ENCODE results near the gene LCE1C. TPM values are rescaled to one million over a fixed set of nuclear protein-coding genes. Genes with fewer than 3 reads are reported as not detected.

LCE1C gene
- total and polyA plus RNA-seq, 2 of the 8 experiments (the other 6 are each of a cell fraction or from before 2014, with no cell fraction given): not detected

DNA sequence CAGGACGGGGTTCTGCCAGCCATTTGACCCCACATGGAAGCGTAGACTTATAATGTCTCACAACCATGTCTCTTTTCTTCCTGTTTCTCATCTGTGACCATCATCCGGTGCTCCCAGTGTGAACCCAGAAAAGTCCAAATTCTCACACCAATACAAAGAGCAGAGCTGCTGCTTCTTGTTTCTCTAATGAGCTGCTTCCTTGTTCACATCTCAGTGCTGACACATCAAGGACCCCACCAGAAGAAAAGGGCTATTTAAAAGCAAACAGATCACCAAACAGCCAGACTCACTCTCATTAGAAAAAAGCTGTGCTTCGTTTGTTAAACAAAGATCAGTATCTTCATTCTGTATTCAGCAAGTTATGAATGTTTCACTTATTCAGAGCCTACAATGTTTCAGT is 10.8 kb downstream of the LCE1C start:
- Histone ChIP-seq H4K20me1 (replicated peaks in 1 of 2; ENCODE audit: control insufficient read depth in 1 of 2, insufficient read depth in 2 of 2, low read length in 2 of 2) (no peaks in the 10 kb centered on the region), H2AFZ (ENCODE audit: low read length) (no peak overlapping the region), H2BK5ac (ENCODE audit: low read depth, low read length) (no peak overlapping the region), H2AK5ac (ENCODE audit: low read depth, low read length) (no peak overlapping the region), H3K18ac (ENCODE audit: extremely low read depth, low read length) (no peak overlapping the region), H3K36me3 (ENCODE audit: control insufficient read depth in 2 of 4, insufficient read depth in 4 of 4, low read length in 3 of 4) (no peaks in the 10 kb centered on the region), H3K27me3 (replicated peaks in 1 of 4; ENCODE audit: control insufficient read depth in 3 of 4, extremely low read depth in 1 of 4, insufficient read depth in 3 of 4, low read length in 3 of 4) (no peaks in the 10 kb centered on the region), H4K5ac (ENCODE audit: insufficient read length, low read depth, low read length) (no peak overlapping the region), H3K79me1 (ENCODE audit: low read depth, low read length) (no peaks in the 10 kb centered on the region), H2BK12ac (ENCODE audit: low read depth, low read length) (no peak overlapping the region), H3K9ac (replicated peaks in 1 of 4; ENCODE audit: extremely low read depth in 1 of 4, low read depth in 3 of 4, low read length in 3 of 4) (no peak overlapping the region), H3K9me3 (ENCODE audit: insufficient read depth in 2 of 2, low read depth in 1 of 2, low read length in 1 of 2) (peaks cover 19 to 39% of the 10 kb centered on the region in 2 experiments; a peak in 3 of 4 replicates), H3K27ac (ENCODE audit: low read depth, low read length) (no peak overlapping the region), H3K23ac (ENCODE audit: insufficient read length) (no peak overlapping the region), H2BK20ac (ENCODE audit: low read length) (no peak overlapping the region), H3K4me1 (replicated peaks in 1 of 4; ENCODE audit: control insufficient read depth in 3 of 4, insufficient read depth in 4 of 4, low read length in 3 of 4) (no peaks in the 10 kb centered on the region), H2BK15ac (ENCODE audit: low read length) (no peak overlapping the region), H4K91ac (replicated peaks; ENCODE audit: insufficient read length, low read length) (no peak overlapping the region), H3K4ac (replicated peaks; ENCODE audit: insufficient read length, low read depth, low read length) (no peak overlapping the region), H4K8ac (ENCODE audit: extremely low read depth, insufficient read depth, low read length) (no peak overlapping the region), H2BK120ac (replicated peaks; ENCODE audit: low read depth, low read length) (no peak overlapping the region), H3K4me2 (ENCODE audit: insufficient read depth in 1 of 2, low read depth in 2 of 2, low read length in 2 of 2) (no peak overlapping the region), H3K4me3 (ENCODE audit: extremely low read depth in 1 of 4, insufficient read depth in 2 of 4, low read depth in 3 of 4, low read length in 4 of 4) (no peak overlapping the region), H3K79me2 (ENCODE audit: control insufficient read depth in 1 of 2, insufficient read depth in 2 of 2, low read length in 2 of 2) (no peaks in the 10 kb centered on the region), H3K56ac (replicated peaks; ENCODE audit: insufficient read length, low read depth, low read length) (no peak overlapping the region), H3K14ac (ENCODE audit: insufficient read length) (no peak overlapping the region), H3K23me2 (ENCODE audit: low read depth, low read length) (no peaks in the 10 kb centered on the region)
- no peak for DNase-seq (ENCODE audit: low read depth in 1 of 2, low spot score in 2 of 2)
- ChIA-PET POLR2A (ENCODE audit: partially characterized antibody) (no interaction called here), CTCF (ENCODE audit: partially characterized antibody) (interaction anchor here (0.6 kb wide), 1 partner anchor 425 kb away, joined by 3 read pairs; no protein-coding TSS in a partner anchor)
- WGBS, 2 experiments (ENCODE audit: extremely low coverage in 1 of 2, insufficient coverage in 1 of 2, insufficient read length in 1 of 2, insufficient replicate concordance in 2 of 2, low coverage in 1 of 2, low lambda C conversion rate in 2 of 2, missing lambda C conversion rate in 1 of 2): 45% methylated on average over 3 of the region's 4 CpGs; no CpG with 5 or more reads in 1 of the 2 experiments
- TF ChIP-seq TEAD4 (IDR thresholded peaks at IDR 0.05; ENCODE audit: low read depth, low read length): no peak
- no peak for TF ChIP-seq JUND (IDR thresholded peaks at IDR 0.05; ENCODE audit: low read length)
- no peak for TF ChIP-seq CHD1 (IDR thresholded peaks at IDR 0.05; ENCODE audit: low read depth, low read length)
- no peak for TF ChIP-seq SAP30 (IDR thresholded peaks at IDR 0.05; ENCODE audit: insufficient read depth, insufficient replicate concordance, low read length)
- TF ChIP-seq SP1 (IDR thresholded peaks at IDR 0.05; ENCODE audit: low read depth, low read length): no peak
- no peak for TF ChIP-seq CHD2 (IDR thresholded peaks at IDR 0.05; ENCODE audit: low read length)
- TF ChIP-seq BCL11A (IDR thresholded peaks at IDR 0.05; ENCODE audit: low read depth in 2 of 2, low read length in 2 of 2): no peak
- no peak for TF ChIP-seq SIN3A (conservative IDR thresholded peaks at IDR 0.05 in 1 of 2, IDR thresholded peaks at IDR 0.05 in 1 of 2; ENCODE audit: low read depth in 1 of 2, low read length in 2 of 2)
- no peak for FAIRE-seq
